Spleen (tissue), 7 donors: ENCODE results near the gene RAB9B.

ENCODE experiments used
- CTCF ChIP-seq, 11 experiments: fragments of 200-600 bp in 7 of 11; fragments of 450-650 bp in 4 of 11; sonication (generic) in 4 of 11; IDR thresholded peaks in 8 of 11; conservative IDR thresholded peaks in 3 of 11; 1 replicate in 7 of 11; 2 replicates in 4 of 11; pipeline versions ENCODE4 v1.4.0 to v1.8.0; 2016 to 2021; ENCODE audit warnings: antibody characterized with exemption in 11 of 11, inconsistent platforms in 4 of 11, mild to moderate bottlenecking in 1 of 11
- POLR2A ChIP-seq, 3 donors: fragments of 450-650 bp; IDR thresholded peaks; one replicate each; pipeline ENCODE4 v1.5.1; 2017; ENCODE audit warnings: antibody characterized with exemption in 3 of 3, mild to moderate bottlenecking in 1 of 3
- POLR2AphosphoS5 ChIP-seq, 3 donors: sonication (generic); formaldehyde crosslinking; IDR thresholded peaks; one replicate each; pipeline ENCODE4 v1.5.1; 2017; ENCODE audit warnings: antibody characterized with exemption in 3 of 3
- donor health status: DM: no; HTN: no; CAD: no; lungs with moderate emphysema.
- donor health status: DM: no; HTN: no; CAD: no.
- donor health status: DM: no; HTN: no; CAD: no.

DNA sequence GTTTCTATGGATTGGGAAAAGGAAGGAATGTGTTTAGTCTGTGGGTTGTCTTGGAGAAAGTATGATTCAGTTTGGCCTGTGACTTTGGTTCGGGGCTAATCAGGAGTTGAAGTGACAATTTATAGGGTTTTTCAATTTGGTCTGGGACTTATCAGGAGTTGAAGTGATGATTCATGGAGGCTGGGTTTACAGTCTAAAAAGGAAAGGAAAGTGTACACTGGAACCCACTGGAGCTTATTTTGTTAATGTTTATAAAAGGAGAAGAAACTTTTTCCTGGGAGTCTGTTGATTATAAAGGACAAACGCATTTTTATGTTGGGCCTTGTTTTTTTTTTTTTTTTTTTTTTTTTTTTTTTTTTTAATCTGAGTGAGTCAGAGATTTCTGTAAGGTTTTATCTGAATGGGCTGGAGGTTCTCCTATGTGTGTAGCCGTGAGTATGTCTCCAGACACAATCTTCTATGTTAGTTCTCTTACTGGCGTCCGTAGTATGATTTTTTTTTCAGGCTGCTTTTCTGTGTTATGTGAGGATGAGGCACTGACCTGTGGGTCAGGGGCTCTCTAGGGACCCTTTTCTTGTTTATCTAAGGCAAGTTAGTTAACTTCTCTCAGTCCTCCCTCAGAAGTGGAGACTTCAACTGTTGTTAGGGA lies 33.0 kb upstream of the RAB9B start:
- TF ChIP-seq POLR2A (IDR thresholded peaks at IDR 0.05) (no peak), CTCF (IDR thresholded peaks at IDR 0.05 in 8 of 11, conservative IDR thresholded peaks at IDR 0.05 in 3 of 11) (no peak), POLR2AphosphoS5 (IDR thresholded peaks at IDR 0.05) (no peak)
